CD1c-positive myeloid dendritic cell (primary cell): Measurements from ENCODE around the gene TMEM248.
A peak's percentile ranks its signal among the peaks of the same experiment; 100 is the strongest.
"Not testable (repeated sequence)": the region's sequence is repeated elsewhere in the genome, so short reads cannot be mapped to it uniquely, and the experiment has no call there.

Experiments used
- DNase-seq: peaks from one replicate; pipeline ENCODE4 v3.0.0-alpha.2; 2016; ENCODE audit errors: extremely low spot score

The TMEM248 gene

GRCh38 chr7:67000601-67001258 is 79.7 kb downstream of the TMEM248 start:
- DNase-seq, result peak; percentile 35

- DNase-seq, result not testable (repeated sequence)
These were observed 83.1 kb downstream of the TMEM248 start for GRCh38 chr7:67004145-67004544.

DNA sequence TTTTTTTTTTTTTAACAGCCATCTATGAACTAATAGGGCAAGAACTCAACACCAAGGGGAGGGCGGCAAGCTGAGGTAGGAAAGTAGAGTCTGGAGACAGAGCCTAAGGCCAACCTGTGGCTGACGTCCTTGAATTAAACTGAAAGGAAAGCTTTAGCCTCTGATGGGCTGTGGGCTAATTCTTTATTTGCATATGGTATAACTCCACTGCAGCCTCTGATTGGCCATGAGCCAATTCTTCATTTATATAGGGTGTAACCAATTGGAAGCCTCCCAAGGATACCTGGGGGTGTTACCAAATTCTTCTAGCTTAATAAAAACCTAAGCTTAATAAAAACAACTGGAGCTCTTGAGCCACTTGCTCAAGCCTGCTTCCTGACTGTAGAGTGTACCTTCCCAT is 85.9 kb downstream of the TMEM248 start:
- no peak for DNase-seq
